CD4-positive, alpha-beta T cell treated with Interferon alpha-2 for 1 hour (primary cell): Measurements from ENCODE around the gene SHTN1.

Source experiments
- DNase-seq, 2 donors: peaks; one replicate each; pipeline ENCODE4 v3.0.0-alpha.2; 2020 to 2022

SHTN1 gene

DNA sequence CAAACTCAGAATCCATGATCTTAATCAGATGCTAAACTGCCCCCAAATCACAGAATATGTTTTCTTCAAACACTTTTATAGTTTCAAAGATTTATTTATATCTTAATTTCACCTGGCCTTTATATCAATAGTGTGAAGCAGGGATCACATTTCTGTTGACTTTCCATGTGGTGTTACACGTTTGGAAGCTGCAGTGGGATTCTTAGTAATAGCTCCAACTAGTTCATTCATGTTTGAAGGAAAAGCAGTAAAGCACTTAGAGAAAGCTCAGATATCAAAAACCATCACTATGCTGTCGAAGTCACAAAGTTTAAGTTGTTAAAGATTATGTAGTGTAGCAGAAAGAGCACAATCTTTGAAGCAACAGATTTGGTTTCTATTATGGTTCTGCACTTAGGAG, 138.9 kb downstream of the SHTN1 start:
- DNase-seq, result no peak

DNA sequence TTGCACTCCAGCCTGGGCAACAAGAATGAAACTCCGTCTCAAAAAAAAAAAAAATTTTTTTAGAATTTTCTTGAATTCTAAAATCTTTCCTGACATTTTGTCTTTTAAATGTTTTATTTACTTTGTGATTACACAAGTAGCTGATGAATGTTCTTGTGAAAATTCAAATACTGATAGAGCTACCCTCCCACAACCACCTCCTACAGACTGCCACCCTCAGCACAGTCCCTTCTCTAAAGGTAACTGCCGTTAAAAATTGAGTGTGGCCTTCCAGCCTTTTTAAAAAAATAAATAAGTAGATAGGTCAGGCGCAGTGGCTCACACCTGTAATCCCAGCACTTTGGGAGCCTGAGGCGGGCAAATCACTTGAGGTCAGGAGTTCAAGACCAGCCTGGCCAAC, 140.6 kb downstream of the SHTN1 start:
- DNase-seq, result no peak

DNA sequence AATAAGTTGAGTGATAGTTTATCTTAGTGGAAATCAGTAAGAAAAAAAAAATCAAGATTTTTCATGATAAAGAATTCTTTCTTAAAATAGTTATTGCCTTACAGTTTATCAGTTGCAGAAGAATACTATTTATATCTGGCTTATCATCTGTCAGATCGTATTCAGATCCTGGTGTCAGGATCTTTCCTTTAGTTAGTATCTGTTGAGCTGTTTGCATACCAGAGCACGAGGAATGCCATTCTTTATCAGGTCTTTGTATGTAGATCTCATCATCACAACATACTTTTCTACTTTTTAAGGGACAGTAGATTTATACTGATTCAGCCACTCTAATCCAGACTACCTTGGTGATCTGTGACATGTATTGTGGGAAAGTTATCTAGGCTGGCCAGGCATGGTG, 143.2 kb downstream of the SHTN1 start:
- DNase-seq, result no peak

DNA sequence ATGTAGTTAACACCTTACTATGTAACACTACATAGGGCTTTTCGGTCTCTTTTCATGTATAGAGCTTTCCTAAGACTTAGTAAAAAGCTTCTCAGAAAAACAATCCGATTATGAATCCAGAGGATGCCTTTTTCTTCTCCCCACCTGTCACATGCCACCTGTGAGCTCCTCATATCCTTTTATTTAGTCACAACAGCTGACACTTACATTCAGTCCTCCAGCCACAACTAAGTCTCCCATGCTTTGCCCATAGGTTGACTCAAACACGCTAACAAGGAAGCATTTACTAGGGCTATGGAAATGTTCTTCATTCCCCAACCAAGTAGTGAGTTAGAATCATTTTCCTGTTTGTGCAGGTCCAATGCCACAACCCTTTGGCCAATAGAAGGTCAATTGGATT, 147.8 kb downstream of the SHTN1 start:
- no peak for DNase-seq

DNA sequence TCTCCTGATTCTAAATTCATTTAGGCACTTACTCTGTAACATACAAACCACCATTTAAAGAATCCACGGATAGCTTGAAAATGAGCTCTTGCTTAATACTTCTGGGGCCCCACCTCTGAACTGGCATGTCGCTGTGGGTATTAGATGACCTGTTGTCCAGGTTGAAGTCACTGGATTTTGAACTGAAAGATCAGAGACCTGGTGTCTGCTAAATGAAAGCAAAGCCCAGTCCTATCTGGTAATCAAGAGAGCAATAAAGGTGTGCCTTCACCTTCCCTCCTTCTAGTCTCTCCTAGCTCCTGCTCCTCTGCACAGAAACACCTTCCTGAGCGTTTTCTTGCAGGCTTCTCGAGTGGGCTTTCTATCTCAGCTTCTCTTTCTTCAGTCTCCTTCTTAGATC, 151.3 kb downstream of the SHTN1 start:
- DNase-seq, result no peak

DNA sequence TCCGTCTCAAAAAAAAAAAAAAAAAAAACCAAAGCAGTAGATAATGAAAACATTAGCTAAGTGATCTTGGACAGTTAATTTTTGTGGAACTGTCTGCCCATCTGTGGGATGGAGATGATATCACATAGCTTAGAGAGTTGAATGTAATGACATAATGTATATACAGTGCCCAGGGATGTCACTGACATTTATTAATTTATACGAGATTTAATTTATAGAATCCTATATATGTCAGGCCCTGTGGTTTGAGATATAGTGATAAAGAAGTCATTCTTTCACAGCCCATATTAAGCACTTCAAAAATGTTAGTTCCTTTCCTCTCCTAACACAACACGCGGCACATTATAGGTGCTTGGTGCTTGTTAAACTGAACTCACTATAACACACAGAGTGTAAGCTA, 151.7 kb downstream of the SHTN1 start:
- DNase-seq, result no peak

DNA sequence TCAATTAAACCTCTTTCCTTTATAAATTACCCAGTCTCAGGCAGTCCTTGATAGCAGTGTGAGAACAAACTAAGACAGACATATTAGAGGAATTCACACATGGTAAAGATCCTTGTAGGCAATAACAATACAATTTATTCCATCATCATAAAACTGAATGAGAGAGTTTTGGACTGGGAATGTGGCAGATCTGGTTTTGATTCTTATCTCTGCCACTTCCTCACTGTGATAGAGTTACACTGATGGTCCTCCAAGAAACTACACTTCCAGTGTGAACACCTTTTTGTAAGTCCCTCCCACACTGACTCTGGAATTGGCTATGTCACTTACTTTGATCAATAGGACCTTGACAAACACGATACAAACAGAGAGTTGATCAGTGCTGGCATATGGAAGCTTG, 152.7 kb downstream of the SHTN1 start:
- DNase-seq, result no peak

DNA sequence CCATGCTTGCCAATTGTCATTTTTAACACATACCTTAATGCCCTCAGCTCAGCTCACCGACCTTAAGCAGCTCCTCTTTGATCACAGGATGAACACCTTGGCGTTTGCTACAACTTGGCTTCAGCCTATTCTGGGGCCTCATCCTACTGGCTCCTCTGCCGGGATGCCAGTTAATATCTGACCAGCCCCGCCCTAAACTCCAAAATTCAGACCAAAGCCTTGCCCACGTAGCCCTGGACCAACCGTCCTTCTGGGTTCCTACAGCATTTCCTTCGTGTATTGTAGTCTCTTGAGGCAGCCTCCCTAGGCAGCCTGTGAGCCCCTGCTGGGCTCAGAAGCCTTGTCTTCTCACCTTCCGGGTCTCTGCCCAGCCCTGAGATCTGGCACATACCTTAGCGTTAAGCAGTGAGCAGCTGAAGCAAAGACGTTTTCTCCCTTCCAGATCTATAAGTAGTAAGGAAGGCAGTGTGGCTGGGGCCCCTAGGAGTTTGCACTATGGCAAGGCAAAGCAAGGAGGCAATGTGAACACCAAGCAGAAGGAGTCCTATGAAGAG, 154.9 kb downstream of the SHTN1 start:
- DNase-seq, result no peak

DNA sequence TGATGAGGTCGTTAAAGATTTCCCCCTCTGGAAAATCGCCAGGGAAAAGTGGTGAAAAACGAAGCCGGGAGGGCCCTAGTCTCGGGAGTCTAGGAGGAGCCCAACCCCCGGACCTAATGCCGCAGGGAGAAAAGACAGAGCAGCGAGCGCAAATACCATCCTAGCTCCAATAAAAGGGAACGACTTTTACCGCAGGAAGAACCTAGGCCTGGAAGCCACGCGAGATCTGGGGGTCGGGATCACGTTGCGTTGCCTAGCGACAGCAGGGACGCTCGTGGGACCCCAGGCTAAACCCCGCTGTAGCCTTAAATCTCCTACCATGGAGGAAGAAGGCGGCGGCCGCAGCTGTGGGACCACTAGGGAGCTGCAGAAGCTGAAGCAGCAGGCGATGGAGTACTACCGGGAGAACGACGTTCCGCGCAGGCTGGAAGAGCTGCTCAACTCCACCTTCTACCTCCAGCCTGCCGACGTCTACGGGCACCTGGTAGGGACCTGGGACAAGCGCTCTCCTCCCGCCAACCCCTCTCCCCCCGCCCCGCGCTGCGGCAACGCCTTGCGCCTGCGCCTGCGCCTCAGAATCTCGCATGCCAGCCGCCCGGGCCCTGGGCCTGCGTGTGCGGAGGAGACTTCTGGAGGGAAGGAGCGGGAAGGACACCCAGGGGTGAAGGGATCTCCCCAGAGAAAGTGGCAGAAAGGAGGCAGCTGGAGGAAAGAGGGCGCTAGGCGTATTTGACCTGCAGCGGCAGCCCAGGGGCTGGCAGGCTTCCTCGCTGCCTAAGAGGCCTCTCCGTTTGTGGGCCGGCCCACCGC, 155.5 kb downstream of the SHTN1 start, which contains the start of gene ENO4:
Gene ENO4, plus strand, starts transcription at position 252 of the 810 bp plus-strand sequence. Its CDS starts 68 bp downstream, at position 320.
- DNase-seq, result peak; percentile 6 to 43

DNA sequence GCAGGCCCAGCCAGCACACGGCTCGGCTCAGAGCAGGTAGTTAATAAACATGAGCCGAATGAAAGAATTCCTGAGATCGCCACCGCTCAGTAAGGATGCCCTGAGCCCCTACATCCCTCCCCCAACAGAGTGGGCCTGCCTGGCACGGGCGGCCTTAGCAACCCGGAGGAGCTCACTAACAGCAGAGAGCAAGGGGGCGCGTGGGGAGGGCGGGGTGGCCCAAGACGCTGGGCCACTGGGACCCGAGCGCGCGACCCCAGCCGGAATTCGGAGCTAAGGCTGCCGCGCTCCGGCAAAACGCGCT, 156.1 kb downstream of the SHTN1 start:
- no peak for DNase-seq

DNA sequence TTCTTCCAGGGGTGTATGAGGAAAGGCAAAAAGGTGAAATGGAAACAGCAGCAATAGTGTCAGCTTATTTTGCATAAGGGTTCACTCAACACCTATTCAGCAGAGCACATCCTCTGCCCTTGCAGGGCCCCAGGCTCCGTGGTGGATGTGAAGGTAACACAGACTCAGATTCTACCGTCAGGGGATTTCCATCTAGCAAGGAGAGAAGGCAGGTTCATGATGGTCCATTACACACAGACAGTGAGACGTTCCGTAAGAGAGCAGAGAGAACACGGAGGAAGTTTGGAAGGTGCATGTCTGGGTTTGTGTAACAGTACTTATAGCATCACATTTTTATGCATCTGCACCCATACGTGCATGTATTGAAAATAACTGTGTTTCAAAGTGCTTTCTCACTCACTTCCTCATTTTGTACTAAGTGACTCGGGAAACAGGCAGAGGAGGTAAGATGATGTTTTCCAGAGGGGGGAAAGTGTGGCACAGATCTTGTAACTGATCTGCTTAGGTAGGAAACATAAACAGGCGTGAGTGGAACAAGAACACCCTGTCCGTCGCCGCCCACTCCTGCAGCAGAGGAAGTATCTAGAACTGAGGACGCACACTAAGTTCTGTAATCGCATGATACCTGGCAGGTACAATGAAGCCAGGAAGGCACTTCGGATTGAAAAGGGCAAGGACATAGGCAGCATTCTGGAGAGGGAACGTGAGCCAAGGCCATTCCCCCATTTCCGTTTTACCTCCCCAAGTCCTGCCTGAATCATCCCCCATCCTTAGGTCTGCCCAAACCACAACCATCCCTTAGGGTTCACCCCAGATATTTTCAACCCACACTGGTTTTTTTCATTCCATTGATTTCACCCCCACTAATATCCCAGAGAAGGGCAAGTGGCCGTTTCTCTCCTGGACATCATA, 156.7 kb downstream of the SHTN1 start:
- DNase-seq, result peak; percentile 11 to 29

DNA sequence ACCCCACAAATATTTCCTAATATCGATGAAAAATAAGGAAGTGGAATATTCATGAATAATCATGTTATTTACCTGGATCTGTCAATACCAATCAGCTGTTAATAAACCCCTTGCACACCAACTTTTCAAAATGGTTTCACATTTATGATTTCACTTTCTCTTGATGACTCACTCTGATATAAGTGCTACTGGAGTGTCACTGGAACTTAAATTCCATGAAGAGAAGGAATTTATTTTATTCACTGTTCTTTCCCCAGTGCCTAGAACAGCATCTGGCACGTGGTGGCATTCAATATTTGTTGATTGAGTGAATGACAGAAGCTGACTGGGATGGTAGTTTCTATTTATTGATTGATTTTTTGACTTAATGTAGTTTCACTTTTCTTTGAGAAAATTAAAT, 159.2 kb downstream of the SHTN1 start:
- DNase-seq, result no peak

DNA sequence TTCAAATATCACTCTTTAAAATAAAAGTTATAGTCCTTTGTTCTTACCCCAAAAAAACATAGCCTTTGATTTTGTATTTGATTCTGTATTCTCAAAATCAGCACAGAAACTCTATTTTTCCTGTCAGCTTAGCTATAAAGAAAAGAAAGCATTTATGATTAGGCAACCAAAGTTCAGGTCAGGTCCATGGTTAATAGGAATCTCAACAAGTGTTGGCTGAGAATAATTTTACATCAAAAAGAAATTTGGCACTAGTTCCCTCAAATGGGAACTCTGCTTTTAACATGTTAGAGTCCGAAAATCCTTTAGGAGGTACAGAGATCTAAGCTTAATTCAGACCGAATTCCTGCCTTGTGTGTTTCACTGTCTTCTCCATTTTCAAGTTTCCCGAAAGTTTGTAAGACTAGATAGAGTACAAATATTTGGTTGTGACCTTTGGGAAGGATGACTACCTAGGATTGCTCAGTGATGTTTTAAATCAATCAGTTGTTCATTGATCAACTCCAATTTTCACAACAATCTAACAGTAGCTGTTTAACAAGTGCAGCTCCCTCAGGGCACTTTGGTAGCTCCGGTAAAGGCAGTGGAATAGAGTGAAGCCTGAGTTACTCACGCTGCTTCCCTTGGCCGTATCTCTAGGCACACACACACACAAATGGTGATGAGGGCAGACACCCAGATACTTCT, 164.5 kb downstream of the SHTN1 start:
- DNase-seq, result no peak

DNA sequence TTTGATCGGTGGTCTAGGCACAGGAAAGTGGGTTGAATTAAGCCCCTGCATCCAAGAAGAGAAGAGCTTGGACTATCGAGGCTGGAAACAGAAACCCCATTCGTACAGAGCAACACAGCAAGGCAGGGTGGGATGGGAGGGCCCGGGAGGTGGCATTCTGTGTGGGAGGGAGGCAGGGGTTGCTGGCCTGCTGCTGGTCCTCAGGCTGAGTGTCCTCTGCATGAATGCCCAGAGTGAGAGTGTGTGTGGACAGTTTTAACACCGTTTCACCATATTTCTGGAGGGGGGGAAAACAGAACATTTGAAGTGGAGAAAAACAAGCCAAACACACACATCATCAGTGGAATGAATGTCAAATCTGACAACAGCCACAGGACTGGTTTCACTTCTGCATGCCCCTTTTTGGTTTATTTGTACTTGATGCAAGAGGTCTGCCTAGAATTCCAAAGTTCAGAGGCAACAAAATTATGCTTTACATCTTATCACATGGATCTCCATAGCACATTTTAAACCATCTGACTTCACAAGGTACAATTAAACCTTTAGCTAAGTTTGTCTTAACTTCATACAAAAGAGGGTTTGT, 166.8 kb downstream of the SHTN1 start:
- no peak for DNase-seq

DNA sequence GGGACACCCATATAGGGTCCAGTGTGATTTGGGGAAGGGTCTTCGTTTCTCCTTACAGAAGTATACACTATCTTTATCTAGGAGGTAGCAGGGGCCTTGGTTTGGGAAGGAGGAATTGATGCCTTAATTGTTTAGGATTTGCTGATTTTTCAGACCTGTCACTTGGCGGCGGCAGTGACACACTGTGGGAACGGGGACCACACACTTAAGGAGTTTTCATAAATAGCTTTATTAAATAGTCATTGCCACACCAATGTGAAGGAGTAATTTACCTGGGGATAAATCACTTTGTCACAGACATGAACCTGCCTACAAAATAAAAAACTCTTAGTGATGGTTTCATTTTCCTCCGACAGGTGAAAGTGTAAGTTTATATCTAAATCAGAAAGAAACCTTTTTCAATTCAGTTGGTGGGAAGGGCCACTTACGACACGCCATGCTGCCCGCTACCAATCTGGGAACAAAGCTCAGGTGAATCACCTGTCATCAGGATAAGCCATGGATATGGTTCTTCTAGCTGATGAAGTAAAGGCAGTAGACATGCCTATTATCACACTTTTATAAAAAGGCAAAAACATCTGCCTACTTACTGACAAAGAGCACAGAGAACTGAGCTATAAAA, 168.0 kb downstream of the SHTN1 start:
- DNase-seq, result no peak

DNA sequence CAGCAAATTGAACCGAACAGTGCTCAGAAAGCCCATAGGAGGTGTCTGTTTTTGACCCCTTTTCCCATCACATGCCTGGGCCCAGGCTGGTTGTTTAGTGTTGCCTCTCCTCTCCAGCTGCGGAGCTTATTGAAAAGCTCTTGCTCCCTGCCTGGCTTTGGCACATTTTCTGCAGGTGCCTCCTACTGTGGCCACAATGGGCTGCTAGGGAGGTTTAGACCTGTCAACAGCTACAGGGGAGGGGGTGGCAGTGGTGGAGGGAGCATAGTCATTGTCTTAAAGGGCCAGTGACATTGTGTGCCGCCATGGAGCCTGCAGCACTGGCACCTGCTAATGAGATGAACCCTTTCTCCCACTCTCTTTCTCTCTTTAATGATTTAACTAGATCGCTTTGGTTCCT, 168.9 kb downstream of the SHTN1 start:
- DNase-seq, result no peak

DNA sequence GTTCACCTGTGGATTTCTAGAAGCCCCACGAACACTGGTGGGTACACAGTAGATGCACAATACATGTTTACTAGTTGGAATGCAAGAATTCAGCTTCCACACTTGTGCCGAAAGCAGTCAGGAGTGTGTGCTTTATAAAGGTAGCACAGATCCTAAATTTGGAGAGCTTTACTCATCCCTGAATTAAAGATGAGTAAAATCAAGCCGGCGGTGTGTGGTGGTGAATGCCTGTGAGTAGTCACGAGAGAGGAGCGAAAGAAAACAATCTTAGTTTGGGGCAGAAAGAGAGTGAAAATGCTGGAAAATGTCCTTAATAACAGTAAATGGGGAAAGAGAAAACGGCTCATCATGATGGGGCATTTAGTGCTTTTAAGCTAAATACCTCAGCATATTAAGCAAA, 169.3 kb downstream of the SHTN1 start:
- DNase-seq, result no peak

DNA sequence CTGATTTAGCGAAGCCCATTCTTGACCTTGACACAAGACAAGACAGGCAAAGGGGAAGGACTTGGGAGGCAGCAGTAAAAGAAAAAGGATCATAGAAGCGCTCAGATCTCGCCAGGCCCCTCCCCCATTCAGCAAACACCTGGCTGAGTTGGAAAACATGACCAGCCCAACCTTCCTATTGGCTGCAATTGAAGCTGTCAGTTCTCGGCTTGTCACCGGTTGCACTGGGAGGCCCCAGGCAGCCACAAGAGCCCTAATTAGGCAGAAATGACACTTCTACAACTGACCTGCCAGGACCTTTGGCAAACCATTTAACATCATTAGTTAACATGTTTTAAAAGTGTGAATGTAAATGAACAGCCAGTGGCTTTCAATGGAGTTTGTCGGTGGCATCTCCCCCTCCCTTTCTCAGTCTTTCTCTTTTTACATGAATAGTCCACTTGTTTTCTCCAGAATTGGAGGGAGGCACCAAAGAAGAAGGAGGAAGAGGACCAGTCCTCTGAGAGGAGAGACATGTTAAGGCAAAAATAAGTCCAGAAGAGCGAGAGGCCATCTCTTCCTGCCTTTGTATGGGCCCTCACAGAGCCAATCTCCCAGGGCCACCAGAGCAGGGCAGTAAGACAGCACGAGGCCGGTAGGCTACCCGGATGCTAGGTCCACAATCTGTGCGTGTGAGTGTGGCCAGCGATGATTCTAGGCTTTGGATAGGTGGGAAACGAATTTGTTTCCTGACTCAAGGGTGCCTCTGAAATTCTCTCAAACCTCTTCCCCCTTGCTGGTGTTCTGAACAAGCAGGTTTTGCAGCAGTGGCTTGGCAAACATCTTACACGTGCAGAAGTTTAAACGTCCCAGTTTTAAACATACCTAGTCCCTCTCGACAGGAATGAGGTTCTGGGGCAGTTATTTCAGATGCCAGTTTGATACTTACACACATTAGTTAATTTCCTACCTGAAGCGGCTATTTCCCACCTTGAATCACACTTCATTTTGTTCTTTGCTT, 170.7 kb downstream of the SHTN1 start:
- no peak for DNase-seq

DNA sequence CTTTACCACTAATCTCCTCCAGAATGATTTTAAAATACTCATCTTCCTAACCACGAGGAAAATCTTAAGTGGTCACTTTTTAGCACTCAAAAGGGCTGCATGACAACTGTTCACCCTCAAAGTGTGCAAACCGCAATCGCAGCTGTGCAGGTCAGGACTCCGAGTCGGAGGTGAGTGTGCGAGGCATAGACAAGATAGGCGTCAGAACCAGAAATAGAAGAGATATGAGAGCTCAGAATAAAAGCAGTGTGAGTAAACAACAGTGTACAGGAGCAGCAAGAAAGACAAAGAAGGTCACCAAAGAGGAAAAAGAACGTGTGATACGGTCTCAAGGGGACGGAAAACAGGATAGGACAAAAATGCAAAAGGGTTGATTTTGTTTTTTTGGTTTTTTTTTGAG, 173.2 kb downstream of the SHTN1 start:
- DNase-seq, result no peak
